Activated naive CD4-positive, alpha-beta T cell treated with Interleukin-2 at 50 U/mL for 16 hours (primary cell): ENCODE measurements around the gene ATP6V0C.
"Not testable (repeated sequence)": the region's sequence is repeated elsewhere in the genome, so short reads cannot be mapped to it uniquely, and the experiment has no call there.

ENCODE experiments used
- DNase-seq: peaks from one replicate; pipeline ENCODE4 v3.0.0-alpha.2; 2020

ATP6V0C gene

GRCh38 chr16:2475413-2476344 is 38.1 kb upstream of the ATP6V0C start:
- DNase-seq: peak; percentile 47

GRCh38 chr16:2476345-2476720 is 37.4 kb upstream of the ATP6V0C start:
- DNase-seq: no peak

GRCh38 chr16:2476741-2477140 is 37.0 kb upstream of the ATP6V0C start:
- no peak for DNase-seq

DNA sequence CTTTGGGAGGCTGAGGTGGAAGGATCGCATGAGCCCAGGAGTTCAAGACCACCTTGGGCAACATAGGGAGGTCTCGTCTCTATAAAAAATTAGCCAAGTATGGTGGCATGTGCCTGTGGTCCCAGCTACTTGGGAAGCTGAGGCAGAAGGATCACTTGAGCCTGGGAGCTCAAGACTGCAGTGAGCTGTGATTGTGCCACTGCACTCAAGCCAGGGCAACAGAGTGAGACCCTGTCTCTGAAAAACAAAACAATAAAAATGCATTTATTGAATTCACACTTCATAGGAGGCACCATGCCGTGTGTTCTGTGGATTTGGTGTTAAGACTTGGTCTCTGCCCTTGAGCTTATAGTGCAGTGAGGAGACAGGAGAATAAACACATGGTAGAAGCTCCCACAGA is 36.4 kb upstream of the ATP6V0C start:
- no peak for DNase-seq

DNA sequence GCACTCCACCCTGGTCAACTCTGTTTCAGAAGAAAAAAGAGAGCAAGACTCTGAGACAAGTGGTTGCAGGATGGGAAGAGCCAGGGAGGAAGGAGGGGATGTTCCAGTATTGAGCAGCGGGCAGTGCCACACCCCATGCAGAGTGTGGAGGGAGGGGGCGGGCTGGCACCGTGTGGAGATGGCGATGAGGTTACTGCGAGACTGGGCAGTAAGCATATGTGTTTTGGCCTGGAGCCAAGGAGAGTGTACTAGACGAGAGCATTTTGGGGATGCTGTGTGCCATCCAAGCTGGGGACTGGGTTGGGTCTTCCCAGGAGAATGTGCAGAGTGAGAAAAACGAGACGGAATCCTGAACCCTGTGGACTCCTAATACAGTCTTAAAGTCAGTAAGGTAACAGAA is 35.5 kb upstream of the ATP6V0C start:
- DNase-seq: no peak

- not testable (repeated sequence) for DNase-seq
Measured at GRCh38 chr16:2479996-2480395, 33.8 kb upstream of the ATP6V0C start.

- no peak for DNase-seq
Measured at GRCh38 chr16:2480948-2481347, 32.8 kb upstream of the ATP6V0C start.

GRCh38 chr16:2481676-2482075 is 32.1 kb upstream of the ATP6V0C start:
- no peak for DNase-seq

DNA sequence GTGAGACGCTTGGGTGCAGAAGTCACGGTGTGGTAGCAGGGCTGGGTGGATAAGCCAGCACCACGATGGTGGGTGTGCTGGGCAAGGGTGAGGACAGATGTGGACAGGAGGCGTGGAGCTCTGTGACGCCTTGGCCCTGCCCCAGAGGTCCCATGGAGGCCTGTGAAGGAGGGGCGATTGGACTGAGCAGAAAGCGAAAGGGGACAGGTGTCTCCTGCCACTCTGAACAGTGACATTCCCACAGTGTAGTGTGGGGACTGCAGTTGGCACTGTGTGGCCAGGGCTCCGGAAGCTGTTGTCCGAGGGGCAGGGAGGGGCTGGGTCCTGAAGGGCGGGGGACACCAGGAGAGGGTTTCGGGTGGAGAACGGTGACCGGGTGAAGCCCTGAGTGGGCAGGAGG is 31.5 kb upstream of the ATP6V0C start:
- DNase-seq: no peak

GRCh38 chr16:2482708-2483534 is 30.8 kb upstream of the ATP6V0C start:
- no peak for DNase-seq

DNA sequence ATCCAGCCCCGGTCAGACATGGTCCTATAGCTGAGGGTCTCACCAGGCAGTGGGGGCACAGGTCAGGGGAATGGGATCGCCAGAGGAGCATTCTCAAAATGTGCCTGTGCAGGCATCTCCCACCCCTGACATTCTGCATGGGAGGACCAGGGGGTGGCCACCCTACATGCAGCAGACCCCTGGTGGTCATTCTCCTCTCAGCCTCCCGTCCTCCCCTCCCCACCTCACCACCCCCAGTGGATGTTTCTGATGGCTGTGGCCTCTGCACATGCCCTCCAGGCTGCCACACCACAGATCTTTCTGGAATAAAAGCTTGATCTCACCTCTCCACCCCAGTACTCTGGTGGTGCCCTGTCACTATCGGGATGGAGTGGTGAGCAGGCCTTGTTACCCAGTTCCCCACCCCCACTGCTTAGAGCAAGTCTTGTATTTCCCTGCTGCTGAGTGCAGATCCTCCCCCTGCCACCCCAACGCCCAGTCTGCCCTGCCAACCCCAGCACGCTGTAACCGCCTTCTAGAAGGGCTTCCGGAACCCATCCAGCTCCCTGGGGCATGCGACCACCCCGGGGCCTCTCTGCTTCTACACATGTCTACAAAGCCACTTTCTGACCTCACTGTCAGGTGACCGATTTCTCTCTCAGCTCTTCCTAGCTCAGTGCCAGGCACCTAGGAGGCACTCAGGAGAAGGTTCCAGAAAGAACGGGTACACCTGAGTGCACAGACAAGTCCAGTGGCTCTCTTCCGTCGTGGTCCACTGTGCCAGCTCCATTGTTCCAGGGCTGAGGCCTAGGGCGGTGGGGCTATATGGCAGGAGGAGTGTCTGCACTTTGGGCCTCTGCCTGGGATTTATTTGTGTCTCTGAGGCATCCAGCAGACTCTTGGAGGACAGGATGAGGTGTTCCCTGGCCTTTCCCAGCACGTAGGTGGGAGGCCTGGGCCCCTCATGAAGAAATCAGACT is 29.5 kb upstream of the ATP6V0C start:
- no peak for DNase-seq

DNA sequence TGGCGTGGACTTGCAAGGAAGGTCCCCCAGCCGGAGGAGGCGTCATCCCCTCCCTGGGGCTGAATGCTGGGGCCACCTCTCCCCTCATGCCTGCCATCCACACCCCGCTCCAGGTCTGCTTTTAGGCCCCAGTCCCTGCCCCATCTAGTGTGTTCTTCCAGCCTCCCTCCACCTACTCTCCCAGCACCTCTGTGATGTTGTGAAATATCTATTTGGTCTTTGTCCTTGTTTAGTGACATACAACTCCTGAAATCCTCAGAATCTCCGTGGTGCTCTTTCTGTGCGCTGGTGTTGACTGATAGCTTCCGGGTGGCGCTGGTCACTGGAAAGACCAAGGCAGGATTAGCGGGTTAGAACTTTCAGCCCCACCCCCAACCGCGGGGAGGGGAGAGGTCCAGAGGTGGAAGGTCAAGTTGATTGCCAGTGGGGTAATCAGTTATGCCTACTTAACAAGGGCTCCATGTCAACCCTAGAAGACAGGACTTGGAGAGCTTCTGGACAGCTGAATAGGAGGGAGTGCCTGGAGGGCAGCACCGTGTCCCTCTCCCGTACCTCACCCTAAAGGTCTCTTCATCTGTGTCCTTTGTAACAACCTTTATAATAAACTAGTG is 28.7 kb upstream of the ATP6V0C start:
- DNase-seq: no peak

DNA sequence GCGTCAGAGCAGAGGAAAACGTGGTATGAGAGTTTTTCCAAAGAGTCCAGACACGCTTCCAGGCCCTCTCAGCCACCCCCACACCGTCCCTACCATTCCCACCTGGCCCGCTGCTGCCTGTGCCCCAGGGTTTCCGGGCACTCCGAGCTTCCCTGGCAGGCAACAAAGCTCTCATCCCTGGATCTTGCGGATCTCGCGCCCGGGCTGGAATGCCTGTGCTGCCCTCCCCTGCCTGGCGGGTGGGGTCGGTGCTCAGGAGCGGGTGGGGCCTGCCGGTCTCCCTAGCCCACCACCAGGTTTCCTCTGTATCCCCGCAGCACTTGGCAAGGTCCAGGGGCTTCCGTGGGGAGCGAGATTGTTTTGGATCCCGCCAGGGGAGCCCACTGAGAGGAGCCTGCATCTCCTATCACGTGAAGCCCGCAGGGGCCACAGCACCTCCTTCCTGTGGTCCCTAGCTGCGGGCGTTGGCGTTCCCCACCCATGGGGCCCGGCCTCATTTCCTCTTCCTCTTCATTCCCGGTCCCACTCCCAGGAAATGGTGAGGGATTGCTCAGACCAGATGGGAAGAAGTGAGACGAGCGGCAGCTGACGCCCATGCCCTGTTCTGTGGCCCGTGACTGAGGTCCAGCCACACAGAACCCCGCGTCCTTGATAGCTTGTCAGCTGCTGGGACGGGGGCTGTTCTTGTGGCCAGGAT is 27.8 kb upstream of the ATP6V0C start:
- no peak for DNase-seq

- peak; percentile 75 for DNase-seq
Measured at GRCh38 chr16:2486645-2487516, 26.9 kb upstream of the ATP6V0C start.

DNA sequence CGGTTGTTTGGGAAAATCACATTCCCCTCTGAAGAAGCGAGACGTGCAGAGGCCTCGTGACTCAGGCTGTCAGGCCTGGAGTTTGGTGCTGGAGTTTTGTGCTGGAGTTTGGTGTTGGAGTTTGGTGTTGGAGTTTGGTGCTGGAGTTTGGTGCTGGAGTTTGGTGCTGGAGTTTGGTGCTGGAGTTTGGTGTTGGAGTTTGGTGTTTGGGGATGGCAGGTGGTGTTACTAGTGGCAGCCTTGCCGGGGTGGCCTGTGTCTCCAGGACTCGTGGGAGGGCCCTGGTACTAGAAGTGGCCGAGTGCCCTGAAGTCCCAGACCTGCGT is 26.3 kb upstream of the ATP6V0C start:
- DNase-seq: no peak

DNA sequence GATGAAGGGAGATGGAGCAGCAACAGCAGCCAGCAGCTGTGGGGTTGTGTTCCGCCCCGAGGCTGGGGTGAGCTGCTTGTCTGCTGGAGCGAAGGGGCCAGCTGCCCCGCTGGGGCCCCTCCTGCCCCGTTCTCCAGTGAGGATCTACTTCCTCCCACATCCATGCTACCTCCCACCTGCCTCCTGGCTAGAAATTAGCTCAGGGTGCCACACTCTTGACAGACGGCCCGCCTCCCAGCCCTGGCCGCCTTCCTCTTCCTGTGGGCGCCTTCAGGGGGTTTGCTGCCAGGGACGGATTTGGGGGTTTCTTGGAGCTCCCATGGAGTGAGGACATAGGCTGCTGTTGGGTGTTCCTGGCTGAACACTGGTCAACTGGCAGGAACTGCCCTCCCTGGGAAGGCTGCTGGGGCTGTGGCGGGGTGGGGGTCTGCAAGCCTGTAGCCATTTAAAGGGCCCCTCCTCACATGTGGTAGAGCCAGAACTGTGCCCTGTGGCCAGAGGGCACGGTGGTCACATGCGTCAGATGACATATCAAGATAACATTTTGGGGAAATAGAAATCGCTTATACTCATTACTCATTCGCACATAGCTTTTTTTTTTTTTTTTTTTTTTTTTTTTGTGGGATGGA is 25.7 kb upstream of the ATP6V0C start:
- no peak for DNase-seq

DNA sequence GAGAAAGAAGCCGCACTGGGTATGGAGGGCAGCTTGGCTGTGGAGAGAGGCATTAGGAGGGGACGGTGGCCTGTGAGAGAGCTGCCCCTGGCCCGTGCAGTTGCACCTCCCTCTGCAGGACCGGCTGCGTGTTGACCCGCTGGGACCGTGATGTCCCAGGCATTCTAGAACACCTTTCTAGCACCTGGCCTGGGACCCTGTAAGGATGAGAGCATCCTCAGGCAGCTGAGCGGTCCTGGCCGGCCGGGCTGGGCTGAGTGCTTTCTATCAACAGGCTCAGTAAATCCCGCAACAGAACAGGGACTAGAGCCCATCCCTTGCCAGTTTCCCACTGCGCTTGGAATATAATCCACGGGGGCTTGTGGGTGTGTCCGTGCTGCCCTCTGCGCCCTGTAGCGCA is 24.2 kb upstream of the ATP6V0C start:
- DNase-seq: no peak

DNA sequence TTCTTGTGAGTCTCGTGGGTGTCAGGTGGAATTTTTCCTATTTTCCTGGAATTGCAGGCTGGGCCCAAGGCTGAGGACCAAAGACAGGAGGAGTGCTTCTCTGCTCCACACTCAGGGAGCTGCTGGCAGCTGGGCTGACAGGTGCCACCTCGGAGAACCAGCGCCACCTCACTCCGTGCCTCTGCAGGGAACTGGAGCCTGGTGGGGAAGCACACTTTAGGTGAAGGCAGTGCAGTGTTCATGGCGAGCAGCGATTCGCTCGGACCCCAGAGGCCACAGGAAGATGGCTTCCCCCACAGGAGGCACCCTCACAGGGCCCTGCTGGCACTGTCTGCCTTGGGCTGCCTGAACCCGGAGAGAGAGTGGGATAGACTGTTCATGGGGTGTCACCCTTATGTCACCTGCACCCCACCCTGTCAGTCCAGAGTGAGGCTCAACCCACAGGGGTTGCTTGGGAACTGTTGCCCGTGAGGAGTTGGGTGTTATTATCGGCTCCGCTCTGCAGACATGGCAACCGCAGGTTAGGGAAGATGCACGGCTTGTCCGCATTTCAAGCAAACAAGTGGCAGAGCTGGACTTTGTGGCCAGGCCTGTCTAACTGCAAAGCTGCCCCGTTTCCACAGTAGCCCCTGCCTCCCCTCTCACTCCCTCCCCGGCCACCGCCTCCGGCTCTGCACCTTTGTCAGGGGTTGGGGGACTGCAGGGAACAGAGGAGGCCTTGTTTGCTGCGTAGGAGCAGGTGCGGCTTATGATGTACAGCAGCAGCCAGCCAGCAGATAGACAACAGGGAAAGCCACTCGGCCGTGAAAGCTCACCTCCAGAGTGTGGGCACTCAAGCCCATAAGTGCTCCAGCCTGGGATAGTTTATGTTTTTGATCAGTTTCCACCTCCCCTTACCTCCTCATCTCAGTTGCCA is 23.3 kb upstream of the ATP6V0C start:
- DNase-seq: no peak

DNA sequence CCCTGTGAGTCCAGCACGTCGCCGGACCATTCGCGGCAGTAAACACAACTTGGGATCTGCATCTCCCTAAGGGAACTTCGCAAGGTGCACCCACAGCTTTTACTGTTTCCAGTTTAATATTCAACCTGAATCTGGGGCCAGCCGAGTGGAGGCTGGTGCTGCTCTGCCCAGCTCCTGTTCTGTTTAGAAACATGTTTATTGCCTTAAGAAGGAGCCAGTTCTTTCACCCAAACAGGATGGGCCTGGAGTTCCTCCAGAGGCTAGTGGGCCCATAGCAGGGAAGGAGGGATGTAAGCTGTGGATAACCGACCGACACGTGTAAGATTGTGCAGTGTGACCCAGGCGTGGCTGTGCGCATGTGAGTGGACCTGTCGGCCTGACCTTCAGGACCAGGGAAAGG is 21.5 kb upstream of the ATP6V0C start:
- DNase-seq: no peak
